Activated T-cell treated with anti-CD3 and anti-CD28 coated beads for 1 hour (primary cell): ENCODE measurements around the gene TRUB2.
A peak's percentile ranks its signal among the peaks of the same experiment; 100 is the strongest.

Experiments
- DNase-seq: peaks from one replicate; pipeline ENCODE4 v3.0.0-alpha.2; 2020; ENCODE audit warnings: low read depth

TRUB2 gene, protein sequence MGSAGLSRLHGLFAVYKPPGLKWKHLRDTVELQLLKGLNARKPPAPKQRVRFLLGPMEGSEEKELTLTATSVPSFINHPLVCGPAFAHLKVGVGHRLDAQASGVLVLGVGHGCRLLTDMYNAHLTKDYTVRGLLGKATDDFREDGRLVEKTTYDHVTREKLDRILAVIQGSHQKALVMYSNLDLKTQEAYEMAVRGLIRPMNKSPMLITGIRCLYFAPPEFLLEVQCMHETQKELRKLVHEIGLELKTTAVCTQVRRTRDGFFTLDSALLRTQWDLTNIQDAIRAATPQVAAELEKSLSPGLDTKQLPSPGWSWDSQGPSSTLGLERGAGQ

DNA sequence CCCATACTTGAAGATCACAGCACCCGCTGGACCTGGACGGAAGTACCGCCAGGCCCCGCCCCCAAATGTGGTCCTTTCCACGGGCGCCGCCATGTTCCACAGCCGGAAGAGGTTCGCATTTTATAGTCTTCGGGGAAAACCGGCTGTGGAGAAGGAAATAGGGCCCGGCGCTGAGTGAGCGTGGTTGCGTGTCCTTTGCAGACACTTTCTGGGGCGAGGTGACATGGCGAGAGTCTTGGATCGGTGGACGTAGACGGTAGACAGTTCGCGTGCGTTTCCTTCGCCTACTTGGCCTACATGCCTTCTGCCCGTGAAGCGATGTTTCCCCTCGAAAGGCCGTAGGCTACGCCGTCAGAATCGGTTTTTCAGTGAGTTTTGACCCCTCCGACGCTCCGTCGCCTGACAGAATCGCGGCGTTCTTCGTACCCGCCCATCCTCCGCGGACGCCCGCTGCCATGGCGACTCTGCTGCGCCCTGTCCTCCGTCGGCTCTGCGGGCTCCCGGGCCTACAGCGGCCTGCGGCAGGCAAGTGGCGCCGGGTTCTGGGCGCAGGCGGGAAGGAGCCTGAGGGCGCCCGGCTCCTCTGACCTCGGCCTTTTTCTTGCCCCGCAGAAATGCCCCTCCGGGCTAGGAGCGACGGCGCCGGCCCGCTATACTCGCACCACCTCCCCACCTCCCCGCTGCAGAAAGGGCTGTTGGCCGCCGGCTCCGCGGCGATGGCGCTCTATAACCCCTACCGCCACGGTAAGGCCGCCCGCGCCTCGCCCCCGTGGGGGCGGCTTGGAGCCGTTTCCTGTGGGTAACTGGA is at the start of gene TRUB2, which contains the start of gene COQ4:
TRUB2 (minus strand) TSS at position 44 of the 808 bp plus-strand sequence; CDS start at position 5, 39 bp downstream.
COQ4 (plus strand) TSS at position 436 of the 808 bp plus-strand sequence; CDS start at position 456, 20 bp downstream.
- peak; percentile 89 for DNase-seq

DNA sequence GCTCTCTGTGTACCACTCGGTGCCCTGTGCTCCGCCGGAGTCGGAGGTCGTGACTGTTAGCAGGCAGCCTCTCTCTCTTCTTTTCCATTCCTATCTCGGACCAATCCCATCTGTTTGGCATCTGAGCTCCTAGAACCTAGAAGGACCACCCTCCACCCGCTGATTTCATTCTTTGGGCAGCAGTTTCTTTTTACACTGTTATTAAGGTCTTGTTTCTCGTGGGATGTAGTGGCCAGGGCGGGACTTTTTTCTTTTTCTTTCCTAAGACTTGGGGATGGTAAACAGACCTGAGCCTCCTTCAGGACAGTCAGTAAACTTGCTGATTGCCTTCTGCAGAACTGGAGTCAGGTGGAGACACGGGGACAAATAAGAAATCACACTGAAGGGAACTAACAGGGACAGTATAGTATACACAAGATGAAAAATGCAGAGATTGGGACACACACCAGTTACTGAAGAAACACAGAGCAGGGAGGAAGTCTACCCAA is 49.4 kb upstream of the TRUB2 start:
- DNase-seq, result no peak

DNA sequence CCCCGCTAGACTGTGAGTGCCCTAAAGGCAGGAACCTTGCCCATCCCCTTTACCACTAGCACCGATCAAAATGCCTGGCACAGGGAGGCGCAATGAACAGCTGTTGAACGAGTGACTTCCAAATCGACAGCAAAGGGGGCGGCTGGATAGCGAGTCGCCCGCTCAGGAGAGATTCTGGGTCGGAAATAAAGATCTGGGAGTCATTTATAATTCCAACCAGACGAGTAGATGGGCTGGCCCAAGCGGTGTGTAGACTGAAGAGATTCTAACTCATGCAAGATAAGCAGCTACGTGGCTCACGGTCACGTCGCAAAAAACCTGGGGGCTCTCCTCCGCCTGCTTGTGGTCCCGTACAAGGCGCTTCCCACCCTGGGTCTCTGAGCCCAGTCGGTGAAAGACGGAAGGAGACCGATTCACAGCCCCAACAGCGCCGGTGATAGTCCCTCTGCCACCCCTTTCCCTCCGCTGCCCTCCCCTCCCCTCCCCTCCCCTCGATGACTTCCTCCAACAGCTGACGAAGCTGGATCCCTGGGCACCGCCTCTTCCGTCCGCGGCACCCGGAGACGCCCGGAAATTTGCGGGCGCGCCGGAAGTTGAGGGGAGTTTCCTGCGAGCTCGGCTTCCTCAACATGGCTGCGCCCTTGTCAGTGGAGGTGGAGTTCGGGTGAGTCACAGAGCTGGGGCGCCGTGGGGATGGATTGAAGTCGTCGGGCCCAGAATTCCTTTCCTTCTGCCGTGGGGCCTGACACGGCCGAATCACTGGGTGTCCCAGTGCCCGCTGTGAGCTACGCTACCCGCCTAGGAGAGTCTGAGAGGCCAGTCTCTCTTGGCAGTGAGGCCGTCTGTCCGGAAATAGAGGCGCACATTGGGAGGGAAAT is 48.7 kb upstream of the TRUB2 start, which contains the start of gene URM1:
URM1 (plus strand) TSS at position 623 of the 878 bp plus-strand sequence; CDS start at position 630, 7 bp downstream.
- DNase-seq, result peak; percentile 91

DNA sequence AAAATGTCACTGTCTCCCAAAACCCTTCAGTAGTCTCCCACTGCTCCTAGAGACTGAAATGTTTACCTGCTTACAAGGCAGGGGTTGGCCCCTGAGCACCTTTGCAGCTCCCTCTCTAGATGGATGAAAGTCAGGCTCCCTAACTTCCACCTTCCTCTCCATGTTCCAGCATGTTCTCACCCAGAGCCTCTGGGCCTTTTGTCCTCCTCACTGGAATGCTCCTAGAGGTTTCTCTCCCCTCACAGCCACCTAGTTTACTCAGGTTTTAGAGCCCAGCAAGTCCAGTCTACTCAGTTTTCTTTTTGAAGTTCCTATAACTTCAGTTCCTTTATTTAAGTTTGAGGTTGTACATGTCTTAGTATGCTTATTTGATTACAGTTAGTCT is 48.1 kb upstream of the TRUB2 start:
- DNase-seq, result no peak

DNA sequence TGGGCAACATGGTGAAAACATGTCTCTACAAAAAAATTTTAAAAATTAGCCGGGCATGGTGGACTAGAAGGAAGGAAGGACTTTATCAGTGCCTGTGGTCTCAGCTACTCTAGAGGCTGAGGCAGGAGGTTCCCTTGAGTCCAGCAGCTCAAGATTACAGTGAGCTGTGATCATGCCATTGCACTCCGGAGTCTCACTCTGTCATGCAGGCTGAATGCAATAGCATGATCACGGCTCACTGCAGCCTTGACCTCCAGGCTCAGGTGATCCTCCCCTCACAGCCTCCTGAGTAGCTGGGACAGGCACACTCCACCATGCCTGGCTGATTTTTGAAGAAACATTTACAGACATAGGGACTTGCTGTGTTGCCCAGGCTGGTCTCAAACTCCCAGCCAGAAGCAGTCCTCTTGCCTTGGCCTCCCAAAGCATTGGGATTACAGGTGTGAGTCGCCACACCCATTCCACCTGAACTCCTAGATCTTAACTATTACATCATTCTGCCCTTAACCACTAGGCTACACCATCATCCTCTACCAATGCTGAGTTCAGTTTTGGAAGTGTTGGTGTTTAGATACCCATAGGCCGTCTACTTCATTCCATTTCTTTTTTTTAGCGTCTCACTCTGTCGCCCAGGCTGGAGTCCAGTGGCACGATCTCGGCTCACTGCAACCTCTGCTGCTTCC is 46.9 kb upstream of the TRUB2 start:
- DNase-seq, result no peak

DNA sequence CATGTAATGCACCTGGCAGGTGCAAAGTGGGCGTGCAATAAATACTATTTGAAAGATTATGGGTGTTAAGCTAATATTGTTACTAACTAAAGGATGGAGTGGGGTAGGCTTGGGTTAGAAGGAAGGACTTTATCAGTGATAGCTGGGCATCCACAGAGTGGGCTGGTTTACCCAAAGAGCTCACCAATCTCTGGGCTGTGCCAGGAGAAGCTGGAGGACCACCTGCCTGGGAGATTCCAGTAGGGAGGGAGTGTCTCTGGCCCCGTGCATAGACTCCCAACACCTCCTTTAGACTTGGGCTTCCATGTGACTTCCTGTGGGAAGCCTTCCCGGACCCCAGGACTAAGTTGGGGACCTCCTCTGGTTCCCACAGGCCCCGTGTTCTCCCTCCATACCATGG is 43.3 kb upstream of the TRUB2 start:
- no peak for DNase-seq

DNA sequence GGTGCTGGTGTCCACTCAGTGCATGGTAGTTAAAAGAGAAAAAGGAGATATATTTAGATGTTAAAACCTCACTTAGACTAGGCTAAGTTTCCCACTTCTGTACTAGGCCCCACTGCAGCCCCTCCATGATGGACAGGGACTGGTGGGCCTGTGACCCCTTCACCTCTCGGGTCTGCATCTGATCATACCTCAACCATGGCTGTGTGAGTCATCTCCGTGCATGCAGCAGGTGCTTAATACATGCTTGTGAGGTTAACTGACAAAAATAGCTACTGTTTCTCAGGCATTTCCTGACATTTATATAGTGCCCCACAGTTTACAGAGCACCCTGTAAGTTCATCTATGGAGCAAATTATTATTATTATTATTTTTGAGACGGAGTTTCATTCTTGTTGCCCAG is 40.5 kb upstream of the TRUB2 start:
- DNase-seq, result no peak

DNA sequence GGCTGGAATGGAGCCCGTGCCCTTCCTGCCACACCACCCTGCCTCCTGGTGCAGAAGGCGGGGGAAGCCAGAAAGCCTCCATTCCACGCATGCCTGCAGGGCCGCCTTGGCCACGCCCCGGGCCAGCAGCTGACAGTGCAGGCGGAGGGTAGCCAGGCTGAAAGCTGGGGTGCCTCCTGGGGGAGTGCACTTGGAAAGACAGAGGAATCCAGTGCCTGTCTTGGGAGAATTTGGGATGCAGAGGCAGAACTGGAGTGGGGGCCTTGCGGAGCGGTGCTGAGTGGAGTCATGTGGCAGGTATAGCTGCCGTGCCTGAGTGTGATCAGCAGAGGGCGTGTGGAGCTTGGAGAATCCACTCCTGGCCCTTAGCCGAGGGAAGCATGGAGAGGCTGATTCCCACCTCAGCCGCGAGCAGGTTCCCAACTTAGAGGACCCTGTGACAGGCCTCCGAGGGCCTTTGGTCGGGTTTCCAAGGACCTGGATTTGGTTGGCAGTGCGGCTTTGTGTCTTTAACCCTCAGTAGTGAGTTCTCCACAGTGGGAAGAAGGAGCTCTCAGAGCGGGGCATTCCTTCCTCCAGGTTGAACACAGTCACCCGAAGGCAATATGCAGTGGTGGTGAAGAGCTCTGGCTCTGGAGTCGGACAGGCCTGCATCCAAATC is 39.9 kb upstream of the TRUB2 start:
- DNase-seq, result peak; percentile 52

DNA sequence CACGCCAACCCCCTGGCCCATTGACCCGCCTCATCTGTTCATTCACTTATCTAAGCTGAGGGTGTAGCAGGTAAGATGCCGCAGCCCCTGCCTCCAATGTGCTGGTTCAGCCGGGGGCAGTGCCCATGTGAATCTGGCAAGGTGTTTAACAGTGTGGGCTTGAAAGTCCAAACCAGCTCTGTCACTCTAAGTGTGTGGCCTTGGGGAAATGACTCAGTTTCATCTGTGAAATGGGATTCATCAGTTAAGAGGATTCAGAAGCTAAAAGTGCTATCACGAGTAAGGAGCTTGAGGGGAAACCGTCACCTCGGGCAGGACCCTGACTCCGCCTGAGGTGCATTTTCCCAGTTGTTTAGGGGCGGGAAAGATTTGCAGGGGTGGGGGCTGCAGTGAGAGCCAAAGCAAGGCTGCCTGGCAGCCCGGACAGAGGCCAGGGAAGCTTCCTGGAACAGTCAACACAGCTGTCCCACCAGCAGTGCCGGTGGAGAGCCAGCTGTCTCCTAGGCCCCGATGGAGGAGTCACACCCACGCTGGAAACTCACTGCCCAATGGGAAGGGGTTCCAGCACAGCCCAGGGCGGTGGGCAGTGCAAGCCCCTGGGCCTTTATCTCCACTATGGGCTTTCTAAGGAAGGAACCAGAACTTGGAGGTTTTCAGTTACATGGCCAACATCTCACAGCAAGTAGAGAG is 39.2 kb upstream of the TRUB2 start:
- no peak for DNase-seq

DNA sequence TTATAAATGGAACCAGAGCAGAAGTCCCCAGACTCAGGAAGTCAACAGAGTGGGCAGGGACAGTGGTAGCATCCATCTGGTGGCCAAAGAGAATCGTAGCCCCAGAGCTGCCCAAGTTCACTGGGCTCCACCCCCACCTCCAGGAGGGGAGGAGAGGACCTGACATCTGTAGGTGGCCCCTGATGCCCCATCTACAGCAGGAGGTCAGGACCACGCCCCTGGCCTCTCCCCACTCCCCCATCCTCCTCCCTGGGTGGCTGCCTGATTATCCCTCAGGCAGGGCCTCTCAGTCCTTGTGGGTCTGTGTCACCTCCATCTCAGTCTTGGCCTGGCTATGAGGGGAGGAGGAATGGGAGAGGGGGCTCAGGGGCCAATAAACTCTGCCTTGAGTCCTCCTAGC is 38.6 kb upstream of the TRUB2 start:
- no peak for DNase-seq

DNA sequence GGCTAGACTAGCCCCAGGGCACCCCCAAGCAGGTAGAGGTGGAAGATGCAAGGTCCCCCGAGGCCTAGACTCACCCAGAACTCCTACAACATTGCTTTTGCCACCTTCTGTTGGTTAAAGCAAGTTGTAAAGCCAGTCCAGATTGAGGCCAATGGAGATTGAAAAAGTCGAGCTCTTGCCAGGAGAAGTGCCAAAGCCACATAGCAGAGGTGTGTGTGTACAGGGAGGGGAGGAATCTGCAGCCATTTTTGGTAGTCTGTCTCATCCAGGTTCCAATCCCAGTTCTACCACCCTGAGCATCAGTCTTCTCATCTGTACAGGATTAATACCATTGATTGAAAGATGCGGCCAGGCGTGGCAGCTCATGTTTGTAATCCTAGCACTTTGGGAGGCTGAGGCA is 36.6 kb upstream of the TRUB2 start:
- no peak for DNase-seq

DNA sequence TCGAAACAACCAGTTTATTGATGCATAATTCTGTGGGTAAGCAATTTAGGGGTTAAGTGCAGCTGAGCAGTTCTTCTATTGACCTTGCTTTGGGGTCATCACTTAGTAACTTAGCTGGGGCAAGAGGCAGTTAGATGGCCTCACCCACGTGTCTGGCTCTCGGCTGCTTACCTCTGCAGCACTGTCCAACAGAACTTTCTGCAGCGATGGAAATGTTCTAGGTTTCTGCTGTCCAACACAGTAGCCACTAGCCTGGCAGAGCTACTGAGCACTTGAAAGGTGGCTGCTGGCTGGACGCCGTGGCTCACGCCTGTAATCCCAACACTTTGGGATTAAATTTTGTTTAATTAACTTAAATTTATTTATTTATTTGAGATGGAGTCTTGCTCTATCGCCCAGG is 35.8 kb upstream of the TRUB2 start:
- DNase-seq, result no peak

DNA sequence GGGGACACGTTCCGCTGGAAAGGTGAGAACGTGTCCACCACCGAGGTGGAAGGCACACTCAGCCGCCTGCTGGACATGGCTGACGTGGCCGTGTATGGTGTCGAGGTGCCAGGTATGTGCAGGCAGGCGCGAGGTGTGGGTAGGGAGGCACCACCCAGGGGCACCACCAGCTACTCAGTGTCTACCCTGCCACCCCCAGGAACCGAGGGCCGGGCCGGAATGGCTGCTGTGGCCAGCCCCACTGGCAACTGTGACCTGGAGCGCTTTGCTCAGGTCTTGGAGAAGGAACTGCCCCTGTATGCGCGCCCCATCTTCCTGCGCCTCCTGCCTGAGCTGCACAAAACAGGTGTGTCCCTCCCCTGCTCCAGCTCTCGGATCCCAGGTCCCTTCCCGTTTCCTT is 33.2 kb upstream of the TRUB2 start:
- DNase-seq, result no peak

DNA sequence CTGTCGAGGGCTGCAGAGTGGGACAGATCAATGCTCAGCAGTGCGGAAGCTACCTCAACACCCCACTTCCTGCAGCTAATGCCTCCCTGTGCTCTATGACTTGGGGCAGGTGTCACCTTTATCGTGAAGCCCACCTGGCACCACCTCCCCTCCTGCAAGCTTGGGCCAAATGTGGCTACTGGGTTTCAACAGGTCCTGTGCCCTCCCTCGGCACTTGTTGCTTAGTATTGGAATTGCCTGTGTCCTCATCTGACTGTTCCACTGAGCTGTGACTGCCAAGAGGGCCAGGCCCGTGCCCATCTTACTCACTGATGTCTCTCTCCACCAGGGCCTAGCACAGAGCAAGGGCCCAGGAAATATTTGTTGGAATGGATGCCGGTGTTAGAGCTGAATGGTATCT is 27.5 kb upstream of the TRUB2 start:
- DNase-seq, result no peak

DNA sequence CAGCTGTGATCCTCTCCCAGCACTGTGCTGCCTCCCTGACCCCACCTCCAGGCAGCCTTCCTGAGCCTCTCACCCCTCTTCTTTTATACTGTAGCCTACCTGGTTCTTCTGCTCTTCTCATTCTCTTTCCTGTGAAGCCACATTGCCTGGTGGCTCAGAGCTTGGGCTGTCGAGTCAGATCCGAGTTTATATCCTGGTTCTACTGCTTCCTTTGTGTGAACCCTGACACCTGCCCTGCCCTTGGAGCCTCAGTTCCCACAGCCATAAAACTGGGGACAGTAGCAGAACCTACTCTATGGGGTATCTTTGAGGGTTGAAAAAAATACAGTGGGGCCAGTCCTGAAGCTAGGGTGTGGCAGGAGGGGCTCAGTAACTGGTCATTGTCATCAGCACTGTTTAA is 26.9 kb upstream of the TRUB2 start:
- DNase-seq, result no peak

DNA sequence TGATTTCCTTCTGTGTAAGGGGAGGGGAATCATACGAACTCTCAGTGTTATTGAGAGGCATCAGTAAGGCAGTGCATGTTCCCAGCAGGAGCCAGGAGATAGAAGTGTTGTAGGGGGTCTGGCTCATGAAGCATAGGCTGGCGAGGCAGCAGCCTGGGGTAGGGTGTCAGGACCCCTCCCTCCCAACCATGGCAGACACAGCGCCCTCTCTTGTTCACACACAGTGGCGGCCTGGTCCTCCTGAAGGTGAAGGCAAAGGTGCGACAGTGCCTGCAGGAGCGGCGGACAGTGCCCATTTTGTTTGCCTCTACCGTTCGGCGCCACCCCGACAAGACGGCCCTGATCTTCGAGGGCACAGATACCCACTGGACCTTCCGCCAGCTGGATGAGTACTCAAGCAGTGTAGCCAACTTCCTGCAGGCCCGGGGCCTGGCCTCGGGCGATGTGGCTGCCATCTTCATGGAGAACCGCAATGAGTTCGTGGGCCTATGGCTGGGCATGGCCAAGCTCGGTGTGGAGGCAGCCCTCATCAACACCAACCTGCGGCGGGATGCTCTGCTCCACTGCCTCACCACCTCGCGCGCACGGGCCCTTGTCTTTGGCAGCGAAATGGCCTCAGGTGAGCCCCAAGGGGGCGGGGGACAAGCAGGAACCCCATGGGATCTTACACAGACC is 22.8 kb upstream of the TRUB2 start:
- DNase-seq, result no peak

DNA sequence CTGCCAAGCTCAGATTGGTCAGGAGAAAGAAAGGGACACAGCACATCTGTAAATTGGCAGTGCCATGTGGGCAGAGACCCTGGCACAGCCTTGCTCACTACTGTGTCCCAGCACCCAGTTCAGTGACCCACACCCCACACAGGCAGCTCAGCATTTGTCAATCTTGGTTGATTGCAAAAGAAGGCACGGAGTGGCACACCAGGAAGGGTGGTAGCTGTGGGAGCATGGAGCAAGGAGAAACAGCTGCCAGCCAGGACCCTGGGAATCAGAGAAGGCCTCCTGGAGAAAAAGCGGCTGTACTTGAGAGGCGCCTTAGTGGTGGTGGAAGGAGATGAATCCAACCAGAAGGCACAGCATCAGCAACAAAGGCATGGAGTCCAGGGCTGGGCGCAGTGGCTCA is 21.6 kb upstream of the TRUB2 start:
- DNase-seq, result no peak

DNA sequence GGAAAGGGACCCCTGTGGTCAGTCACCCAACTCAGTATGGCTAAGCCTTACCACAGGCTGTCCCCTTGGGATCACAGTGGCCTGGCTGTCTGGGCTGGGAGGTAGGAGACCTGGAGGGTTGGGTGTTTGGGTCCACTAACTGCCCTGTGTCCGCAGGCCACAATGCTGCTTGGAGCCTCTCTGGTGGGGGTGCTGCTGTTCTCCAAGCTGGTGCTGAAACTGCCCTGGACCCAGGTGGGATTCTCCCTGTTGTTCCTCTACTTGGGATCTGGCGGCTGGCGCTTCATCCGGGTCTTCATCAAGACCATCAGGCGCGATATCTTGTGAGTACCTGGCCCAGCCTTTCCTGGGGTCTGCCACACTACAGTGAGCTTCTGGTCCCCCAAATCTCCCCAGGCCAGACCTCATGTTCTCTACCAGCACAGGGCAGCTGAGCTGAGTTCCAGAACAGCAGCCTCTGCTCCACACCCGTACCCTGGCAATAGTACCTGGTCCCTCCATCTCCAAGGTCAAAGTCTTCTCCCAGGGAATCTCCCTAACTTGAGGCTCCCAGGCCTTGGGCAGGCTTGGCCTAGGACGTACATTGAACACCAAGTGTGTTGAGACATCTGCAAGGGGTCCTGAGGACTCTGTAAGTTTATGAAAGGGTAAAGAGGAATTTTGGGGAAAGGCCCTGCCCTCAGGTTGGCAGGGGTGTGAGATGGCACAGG is 20.9 kb upstream of the TRUB2 start:
- no peak for DNase-seq

DNA sequence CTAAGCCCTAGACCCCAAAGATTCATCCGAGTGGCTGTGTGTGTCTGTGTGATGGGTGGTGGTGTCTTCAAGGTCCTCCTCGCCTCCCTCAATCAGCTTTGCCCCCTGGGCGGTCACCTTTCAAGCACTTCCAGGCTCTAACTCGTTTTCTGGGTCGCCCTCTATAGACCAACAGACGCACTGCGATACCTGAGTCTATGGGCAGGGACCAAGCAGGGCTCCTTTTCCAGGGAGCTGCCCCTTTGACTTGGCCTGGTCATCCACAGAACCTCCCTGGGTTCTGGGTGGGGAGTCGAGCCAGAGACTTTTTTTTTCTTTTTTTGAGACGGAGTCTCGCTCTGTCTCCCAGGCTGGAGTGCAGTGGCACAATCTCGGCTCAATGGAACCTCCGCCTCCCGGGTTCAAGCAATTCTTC is 19.2 kb upstream of the TRUB2 start:
- peak; percentile 53 for DNase-seq
